ENCODE data around the gene TMUB2. TPM values are rescaled to one million over a fixed set of nuclear protein-coding genes. Genes with fewer than 3 reads are reported as not detected.
A peak's percentile ranks its signal among the peaks of the same experiment; 100 is the strongest.

Gene TMUB2
- total and polyA plus RNA-seq, 9 of the 15 experiments (the other 6 are each of a cell fraction or from before 2014, with no cell fraction given): 4.1 to 29.8 (median 16.3) TPM

DNA sequence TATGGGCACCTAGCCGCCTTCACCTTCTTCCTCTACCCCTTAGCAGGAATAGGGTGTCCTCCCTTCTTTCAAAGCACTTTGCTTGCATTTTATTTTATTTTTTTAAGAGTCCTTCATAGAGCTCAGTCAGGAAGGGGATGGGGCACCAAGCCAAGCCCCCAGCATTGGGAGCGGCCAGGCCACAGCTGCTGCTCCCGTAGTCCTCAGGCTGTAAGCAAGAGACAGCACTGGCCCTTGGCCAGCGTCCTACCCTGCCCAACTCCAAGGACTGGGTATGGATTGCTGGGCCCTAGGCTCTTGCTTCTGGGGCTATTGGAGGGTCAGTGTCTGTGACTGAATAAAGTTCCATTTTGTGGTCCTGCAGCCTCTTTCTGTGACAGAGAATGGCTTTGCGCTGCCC, 4.6 kb downstream of the TMUB2 start:
- no peak overlapping the region for H3K4me2 ChIP-seq (ENCODE audit: insufficient read depth, low read length)
- no peak overlapping the region for H2AFZ ChIP-seq (ENCODE audit: low read depth, low read length)
- DNase-seq (ENCODE audit: extremely low read depth in 1 of 4, low spot score in 3 of 4) (no peak), ATAC-seq (no peak), FAIRE-seq (no peak)
- H3K4me3 ChIP-seq: no peak overlapping the region
- in situ Hi-C loops (cut with MboI): no loop called here
- H3K36me3 ChIP-seq (ENCODE audit: control insufficient read depth, insufficient read depth, low read length): peaks cover 68% of the 10 kb centered on the region; the same call in 2 of the 3 replicates
- 86% methylated on average over 5 of the region's 5 CpGs for WGBS (ENCODE audit: insufficient coverage, low coverage, missing lambda C conversion rate)
- TF ChIP-seq NFATC3 (IDR thresholded peaks at IDR 0.05) (no peak), L3MBTL2 (IDR thresholded peaks at IDR 0.05) (no peak), BRD4 (IDR thresholded peaks at IDR 0.05) (no peak), SUPT5H (IDR thresholded peaks at IDR 0.05) (peak; percentile 10; the same call in 1 of the 2 replicates), EP300 (IDR thresholded peaks at IDR 0.05; ENCODE audit: low read length) (no peak), POLR2A (conservative IDR thresholded peaks at IDR 0.05) (peak; percentile 3; the same call in 1 of the 2 replicates)
- TF ChIP-seq, protein P1, sequence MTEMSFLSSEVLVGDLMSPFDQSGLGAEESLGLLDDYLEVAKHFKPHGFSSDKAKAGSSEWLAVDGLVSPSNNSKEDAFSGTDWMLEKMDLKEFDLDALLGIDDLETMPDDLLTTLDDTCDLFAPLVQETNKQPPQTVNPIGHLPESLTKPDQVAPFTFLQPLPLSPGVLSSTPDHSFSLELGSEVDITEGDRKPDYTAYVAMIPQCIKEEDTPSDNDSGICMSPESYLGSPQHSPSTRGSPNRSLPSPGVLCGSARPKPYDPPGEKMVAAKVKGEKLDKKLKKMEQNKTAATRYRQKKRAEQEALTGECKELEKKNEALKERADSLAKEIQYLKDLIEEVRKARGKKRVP (CRISPR knock-in tag; IDR thresholded peaks at IDR 0.05): no peak
- TF ChIP-seq, protein P2, sequence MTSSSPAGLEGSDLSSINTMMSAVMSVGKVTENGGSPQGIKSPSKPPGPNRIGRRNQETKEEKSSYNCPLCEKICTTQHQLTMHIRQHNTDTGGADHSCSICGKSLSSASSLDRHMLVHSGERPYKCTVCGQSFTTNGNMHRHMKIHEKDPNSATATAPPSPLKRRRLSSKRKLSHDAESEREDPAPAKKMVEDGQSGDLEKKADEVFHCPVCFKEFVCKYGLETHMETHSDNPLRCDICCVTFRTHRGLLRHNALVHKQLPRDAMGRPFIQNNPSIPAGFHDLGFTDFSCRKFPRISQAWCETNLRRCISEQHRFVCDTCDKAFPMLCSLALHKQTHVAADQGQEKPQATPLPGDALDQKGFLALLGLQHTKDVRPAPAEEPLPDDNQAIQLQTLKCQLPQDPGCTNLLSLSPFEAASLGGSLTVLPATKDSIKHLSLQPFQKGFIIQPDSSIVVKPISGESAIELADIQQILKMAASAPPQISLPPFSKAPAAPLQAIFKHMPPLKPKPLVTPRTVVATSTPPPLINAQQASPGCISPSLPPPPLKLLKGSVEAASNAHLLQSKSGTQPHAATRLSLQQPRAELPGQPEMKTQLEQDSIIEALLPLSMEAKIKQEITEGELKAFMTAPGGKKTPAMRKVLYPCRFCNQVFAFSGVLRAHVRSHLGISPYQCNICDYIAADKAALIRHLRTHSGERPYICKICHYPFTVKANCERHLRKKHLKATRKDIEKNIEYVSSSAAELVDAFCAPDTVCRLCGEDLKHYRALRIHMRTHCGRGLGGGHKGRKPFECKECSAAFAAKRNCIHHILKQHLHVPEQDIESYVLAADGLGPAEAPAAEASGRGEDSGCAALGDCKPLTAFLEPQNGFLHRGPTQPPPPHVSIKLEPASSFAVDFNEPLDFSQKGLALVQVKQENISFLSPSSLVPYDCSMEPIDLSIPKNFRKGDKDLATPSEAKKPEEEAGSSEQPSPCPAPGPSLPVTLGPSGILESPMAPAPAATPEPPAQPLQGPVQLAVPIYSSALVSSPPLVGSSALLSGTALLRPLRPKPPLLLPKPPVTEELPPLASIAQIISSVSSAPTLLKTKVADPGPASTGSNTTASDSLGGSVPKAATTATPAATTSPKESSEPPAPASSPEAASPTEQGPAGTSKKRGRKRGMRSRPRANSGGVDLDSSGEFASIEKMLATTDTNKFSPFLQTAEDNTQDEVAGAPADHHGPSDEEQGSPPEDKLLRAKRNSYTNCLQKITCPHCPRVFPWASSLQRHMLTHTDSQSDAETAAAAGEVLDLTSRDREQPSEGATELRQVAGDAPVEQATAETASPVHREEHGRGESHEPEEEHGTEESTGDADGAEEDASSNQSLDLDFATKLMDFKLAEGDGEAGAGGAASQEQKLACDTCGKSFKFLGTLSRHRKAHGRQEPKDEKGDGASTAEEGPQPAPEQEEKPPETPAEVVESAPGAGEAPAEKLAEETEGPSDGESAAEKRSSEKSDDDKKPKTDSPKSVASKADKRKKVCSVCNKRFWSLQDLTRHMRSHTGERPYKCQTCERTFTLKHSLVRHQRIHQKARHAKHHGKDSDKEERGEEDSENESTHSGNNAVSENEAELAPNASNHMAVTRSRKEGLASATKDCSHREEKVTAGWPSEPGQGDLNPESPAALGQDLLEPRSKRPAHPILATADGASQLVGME (CRISPR knock-in tag; IDR thresholded peaks at IDR 0.05): no peak
- no TSS peak for BruUV-seq (replicated peaks)
- ChIA-PET POLR2A (interaction anchor here (0.7 kb wide), 1 partner anchor 19 kb away, joined by 3 read pairs; no protein-coding TSS in a partner anchor), CTCF (ENCODE audit: low intra/inter-chr PET ratio) (no interaction called here)
- H3K4me1 ChIP-seq (replicated peaks in 1 of 2; ENCODE audit: control insufficient read depth in 2 of 2, insufficient read depth in 2 of 2, low read length in 2 of 2): peaks cover 6 to 17% of the 10 kb centered on the region in 2 experiments; a peak in 3 of 5 replicates
- H3K27ac ChIP-seq (ENCODE audit: extremely low read depth, low read depth, low read length): no peak overlapping the region
- H3K9ac ChIP-seq (ENCODE audit: insufficient read depth in 1 of 2, low read depth in 2 of 2, low read length in 2 of 2): no peak overlapping the region
- intact Hi-C loops (cut with micrococcal nuclease): no loop called here
- 0 out of 2 replicates have a peak, but pooled peaks cover 2% of the 10 kb centered on the region for H4K20me1 ChIP-seq (replicated peaks; ENCODE audit: control insufficient read depth, insufficient read depth, low read length)
- H3K79me2 ChIP-seq (ENCODE audit: control insufficient read depth, insufficient read depth, low read length): peaks cover 12% of the 10 kb centered on the region
- no peaks in the 10 kb centered on the region for H3K27me3 ChIP-seq (ENCODE audit: control insufficient read depth in 2 of 2, insufficient read depth in 2 of 2, low read length in 2 of 2)
- no peaks in the 10 kb centered on the region for H3K9me1 ChIP-seq (ENCODE audit: control insufficient read depth, insufficient read depth, low read length)
- no peaks in the 10 kb centered on the region for H3K9me3 ChIP-seq (replicated peaks; ENCODE audit: control insufficient read depth, insufficient read depth, low read depth, low read length)

Data from K562 (cell line).